GM12873 (cell line): ENCODE data around the gene RPL22.

Experiments used
- CTCF ChIP-seq: IDR thresholded peaks from 2 replicates; pipeline ENCODE4 v1.5.1; 2012; ENCODE audit warnings: low read depth, mild to moderate bottlenecking, moderate library complexity, low read length, control low read depth; ENCODE audit not compliant: insufficient read depth; ENCODE audit errors: missing control alignments

Gene RPL22

GRCh38 chr1:6172549-6172948, 26.8 kb downstream of the RPL22 start:
- no peak for TF ChIP-seq CTCF

- peak; percentile 25 for TF ChIP-seq CTCF
Measured at GRCh38 chr1:6171548-6172124, 27.8 kb downstream of the RPL22 start.

GRCh38 chr1:6170742-6171201, 28.6 kb downstream of the RPL22 start:
- TF ChIP-seq CTCF, result no peak

DNA sequence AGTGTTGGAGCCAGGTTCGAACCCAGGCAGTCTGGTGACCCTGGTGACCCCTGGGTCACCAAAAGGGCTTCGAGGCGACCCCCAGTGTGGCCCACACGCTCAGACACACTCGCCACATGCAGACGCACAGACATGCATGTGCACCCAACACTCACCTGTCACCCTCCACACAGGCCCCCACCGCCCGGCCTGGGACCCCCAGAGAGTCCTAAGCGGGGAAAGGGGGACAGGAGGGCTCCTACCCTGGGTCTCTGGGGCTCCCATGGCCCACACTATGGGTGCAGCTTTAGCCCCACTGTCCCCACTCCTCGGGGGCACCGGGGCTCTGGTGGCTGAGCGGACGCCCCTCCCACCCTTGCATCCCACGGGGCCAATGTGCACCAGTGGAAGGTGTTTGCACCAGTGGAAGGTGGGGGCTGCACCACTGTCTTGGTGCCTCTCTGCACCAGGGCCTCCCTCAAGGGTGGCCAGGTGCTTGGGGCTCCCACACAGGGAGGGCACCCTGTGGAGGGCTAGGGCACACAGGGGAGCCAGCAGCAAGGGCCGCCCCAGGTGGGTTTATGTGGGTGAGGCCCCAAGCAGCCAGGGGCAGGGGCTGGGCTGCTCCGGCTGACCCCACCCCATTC, 29.2 kb downstream of the RPL22 start:
- no peak for TF ChIP-seq CTCF

DNA sequence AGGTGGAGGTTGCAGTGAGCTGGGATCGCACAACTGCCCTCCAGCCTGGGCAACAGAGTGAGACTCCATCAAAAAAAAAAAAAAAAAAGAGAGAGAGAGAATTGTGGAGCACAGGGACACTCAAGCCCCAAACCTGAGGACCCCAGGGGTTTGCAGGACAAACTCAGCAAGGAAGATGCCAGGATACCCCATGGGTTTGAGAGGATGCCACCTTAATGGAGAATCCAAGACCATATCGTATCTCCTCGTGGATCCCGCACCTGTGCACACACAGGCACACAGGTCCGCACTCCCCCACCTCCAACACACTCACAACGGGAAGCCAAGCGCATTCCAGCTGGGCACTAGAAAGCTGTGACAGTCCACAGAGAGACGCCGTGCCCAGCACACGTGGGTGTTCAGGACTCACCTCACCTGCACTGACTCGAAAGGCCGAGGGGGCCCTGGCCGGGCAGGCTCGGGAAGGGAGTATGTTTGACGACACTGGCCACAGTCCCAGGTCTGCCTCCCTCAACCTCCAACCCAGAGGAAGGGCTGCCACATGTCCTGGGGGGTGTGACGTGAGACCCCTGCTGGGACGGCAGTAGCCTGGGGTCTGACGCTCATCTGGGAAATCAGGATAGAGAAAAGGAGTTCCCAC, 30.3 kb downstream of the RPL22 start:
- TF ChIP-seq CTCF, result no peak

- TF ChIP-seq CTCF, result no peak
Measured at GRCh38 chr1:6167391-6168303, 31.7 kb downstream of the RPL22 start.
